HepG2 (cell line): ENCODE results near the gene VBP1. TPM values are rescaled to one million over a fixed set of nuclear protein-coding genes. Genes with fewer than 3 reads are reported as not detected.

Experiments used
- ATAC-seq: fragments of 200-7000 bp; cut with Tn5 transposase; 3 replicates; pipeline ENCODE4 v1.9.1; 2020; ENCODE audit warnings: mild to moderate bottlenecking, moderate library complexity
- BruUV-seq: library from RNA; stranded (reverse); fragments of 400-500 nt; replicated peaks from 2 replicates; lab custom pipeline; 2021; lab: Mats Ljungman, UMichigan
- CTCF ChIA-PET: fragments of 300-600 bp; formaldehyde crosslinking; extraction: SDS; loops from one replicate; lab custom pipeline; 2021; ENCODE audit warnings: low total read pairs, inconsistent platforms, low intra/inter-chr PET ratio; lab: Yijun Ruan, JAX
- POLR2A ChIA-PET: fragments of 350-600 bp; sonication (Branson Sonifier 250); formaldehyde crosslinking; loops from one replicate; lab custom pipeline; 2020; ENCODE audit warnings: antibody characterized with exemption, inconsistent platforms; lab: Yijun Ruan, JAX
- DNase-seq: peaks from one replicate; pipeline ENCODE4 v3.0.0-alpha.2; 2015; ENCODE audit warnings: low spot score
- FAIRE-seq: peaks from 3 replicates; lab custom pipeline; 2011; peaks lifted over from hg19 to GRCh38; lab: Jason Lieb, UNC
- H2AFZ ChIP-seq: one replicate; pipeline ENCODE4 v1.6.1; 2011; ENCODE audit warnings: low read length, inconsistent platforms
- H3K27ac ChIP-seq: fragments of 300-600 bp; 3 replicates; pipeline ENCODE4 v1.8.0; 2011; ENCODE audit warnings: mixed run types, mild to moderate bottlenecking, mixed read lengths, low read length, inconsistent platforms; ENCODE audit not compliant: insufficient read depth; ENCODE audit errors: extremely low read length
- H3K27me3 ChIP-seq, 2 experiments: fragments of 200-600 bp in 1 of 2; 2 replicates in 1 of 2; 3 replicates in 1 of 2; pipeline versions ENCODE4 v1.6.0 to v1.8.0; 2011; ENCODE audit warnings: low read length in 2 of 2, mild to moderate bottlenecking in 2 of 2, moderate library complexity in 2 of 2, inconsistent platforms in 1 of 2; ENCODE audit not compliant: insufficient read depth in 2 of 2, control insufficient read depth in 1 of 2
- H3K36me3 ChIP-seq, 2 experiments: fragments of 200-600 bp in 1 of 2; replicated peaks in 1 of 2; 2 replicates in 1 of 2; 3 replicates in 1 of 2; pipeline versions ENCODE4 v1.5.1 to v1.8.0; 2011; ENCODE audit warnings: low read length in 2 of 2, inconsistent platforms in 1 of 2; ENCODE audit not compliant: insufficient read depth in 2 of 2, control insufficient read depth in 1 of 2
- H3K4me1 ChIP-seq: 2 replicates; pipeline ENCODE4 v1.5.1; 2012; ENCODE audit warnings: low read length, inconsistent platforms; ENCODE audit not compliant: insufficient read depth
- H3K4me2 ChIP-seq: 2 replicates; pipeline ENCODE4 v1.6.0; 2011; ENCODE audit warnings: low read depth, low read length, inconsistent platforms
- H3K4me3 ChIP-seq, 3 experiments: fragments of 200-600 bp in 1 of 3; sonication (generic), shearing (Covaris generic) in 1 of 3; replicated peaks in 1 of 3; 2 replicates each; pipeline ENCODE4 v1.5.1; 2011 to 2016; ENCODE audit warnings: low read length in 3 of 3, inconsistent platforms in 2 of 3, low read depth in 2 of 3, mild to moderate bottlenecking in 2 of 3, control low read depth in 1 of 3, mixed read lengths in 1 of 3; ENCODE audit not compliant: insufficient read depth in 1 of 3
- H3K79me2 ChIP-seq: one replicate; pipeline ENCODE4 v1.6.1; 2011; ENCODE audit warnings: low read length, inconsistent platforms; ENCODE audit not compliant: insufficient read depth
- H3K9ac ChIP-seq: 2 replicates; pipeline ENCODE4 v1.6.0; 2011; ENCODE audit warnings: mild to moderate bottlenecking, low read depth, low read length, inconsistent platforms; ENCODE audit not compliant: insufficient read depth
- H3K9me3 ChIP-seq: 2 replicates; pipeline ENCODE4 v1.5.1; 2012; ENCODE audit warnings: mild to moderate bottlenecking, low read length
- H4K20me1 ChIP-seq: 2 replicates; pipeline ENCODE4 v1.6.0; 2011; ENCODE audit warnings: inconsistent platforms, mild to moderate bottlenecking, low read length, moderate library complexity; ENCODE audit not compliant: insufficient read depth
- CHD4 ChIP-seq: fragments of 200-600 bp; sonication (generic); IDR thresholded peaks from 2 replicates; pipeline ENCODE4 v1.7.0; 2017; ENCODE audit warnings: mild to moderate bottlenecking, low read length, borderline replicate concordance
- E2F1 ChIP-seq: sonication (generic); formaldehyde crosslinking; IDR thresholded peaks from 2 replicates; pipeline ENCODE4 v1.5.0; 2020; ENCODE audit warnings: missing genetic modification reagents
- GMEB1 ChIP-seq: sonication (generic); formaldehyde crosslinking; IDR thresholded peaks from 2 replicates; pipeline ENCODE4 v1.5.1; 2020; ENCODE audit warnings: missing genetic modification reagents, mild to moderate bottlenecking, borderline replicate concordance
- NCOR1 ChIP-seq: fragments of 200-600 bp; sonication (generic); IDR thresholded peaks from 2 replicates; pipeline ENCODE4 v1.7.0; 2017; ENCODE audit warnings: antibody characterized with exemption, low read length, borderline replicate concordance
- PCBP2 ChIP-seq: fragments of 200-400 bp; formaldehyde crosslinking; optimal IDR thresholded peaks from 2 replicates; pipeline ENCODE3; 2018; ENCODE audit warnings: low read length, low read depth; ENCODE audit not compliant: poor library complexity, severe bottlenecking
- PLSCR1 ChIP-seq: sonication (generic); formaldehyde crosslinking; IDR thresholded peaks from 2 replicates; pipeline ENCODE4 v1.5.0; 2020; ENCODE audit warnings: missing genetic modification reagents, mild to moderate bottlenecking, borderline replicate concordance
- SKI ChIP-seq: fragments of 450-650 bp; IDR thresholded peaks from one replicate; pipeline ENCODE4 v1.6.1; 2018; ENCODE audit warnings: mild to moderate bottlenecking; ENCODE audit not compliant: partially characterized antibody
- SNAPC2 ChIP-seq: sonication (generic); formaldehyde crosslinking; IDR thresholded peaks from 2 replicates; pipeline ENCODE4 v1.8.1; 2022; ENCODE audit warnings: mild to moderate bottlenecking, missing genetic modification reagents
- TMF1 ChIP-seq: sonication (generic); formaldehyde crosslinking; IDR thresholded peaks from 2 replicates; pipeline ENCODE4 v1.8.1; 2022; ENCODE audit warnings: low read depth, missing genetic modification reagents
- ZNF136 ChIP-seq: sonication (generic); formaldehyde crosslinking; IDR thresholded peaks from 2 replicates; pipeline ENCODE4 v1.8.1; 2022; ENCODE audit warnings: low read depth, mild to moderate bottlenecking, moderate library complexity, missing genetic modification reagents
- ZNF224 ChIP-seq: sonication (generic); formaldehyde crosslinking; IDR thresholded peaks from 2 replicates; pipeline ENCODE4 v1.5.0; 2020; ENCODE audit warnings: mild to moderate bottlenecking, missing genetic modification reagents
- ZNF343 ChIP-seq: sonication (generic); formaldehyde crosslinking; IDR thresholded peaks from 2 replicates; pipeline ENCODE4 v1.4.0; 2020; ENCODE audit warnings: mild to moderate bottlenecking, missing genetic modification reagents
- ZNF44 ChIP-seq: sonication (generic); formaldehyde crosslinking; IDR thresholded peaks from 2 replicates; pipeline ENCODE4 v1.5.1; 2020; ENCODE audit warnings: mild to moderate bottlenecking, missing genetic modification reagents
- ZNF770 ChIP-seq: sonication (generic); formaldehyde crosslinking; IDR thresholded peaks from 2 replicates; pipeline ENCODE4 v1.5.0; 2020; ENCODE audit warnings: mild to moderate bottlenecking, missing genetic modification reagents
- ZNF780A ChIP-seq: sonication (generic); formaldehyde crosslinking; IDR thresholded peaks from 2 replicates; pipeline ENCODE4 v1.8.0; 2022; ENCODE audit warnings: mild to moderate bottlenecking, missing genetic modification reagents, moderate library complexity
- WGBS: methylation state at CpG from one replicate; pipeline ENCODE4 v1.1.6; 2017; ENCODE audit warnings: low lambda C conversion rate; 5-methylcytosine and 5-hydroxymethylcytosine counted together
- in situ Hi-C: cut with HindIII; loops from 2 replicates; pipeline ENCODE4 v1.10.0; 2017; ENCODE audit warnings: low pct_unique_long_range_greater_than_20kb; ENCODE audit not compliant: extremely low pct_ligation_motif_present
- intact Hi-C: fragments of 100-400 bp; cut with micrococcal nuclease; formaldehyde crosslinking; loops from one replicate; pipeline ENCODE4 v1.10.0; 2022; ENCODE audit not compliant: unreplicated experiment
- polyA plus RNA-seq, 8 experiments: library from polyadenylated mRNA; depleted of rRNA in 3 of 8; stranded (reverse) in 7 of 8; unstranded in 1 of 8; fragments of >200 nt; fragmentation: Illumina TruSeq in 4 of 8; extraction: Trizol in 4 of 8; gene quantifications; 2 replicates each; pipeline versions ENCODE4 v1.2.1 to v1.2.3, GENCODE V29; 2011 to 2016; ENCODE audit warnings: low read depth in 4 of 8, missing spikeins in 1 of 8, mixed read lengths in 1 of 8; ENCODE audit not compliant: insufficient read depth in 1 of 8
- total RNA-seq, 5 experiments: library from RNA; depleted of rRNA; stranded (reverse); fragments of >200 nt; fragmentation: Illumina TruSeq; extraction: Trizol; gene quantifications; 2 replicates each; pipeline ENCODE4 v1.2.3, GENCODE V29; 2016; ENCODE audit warnings: low read depth in 1 of 5

VBP1 gene
- total and polyA plus RNA-seq, 2 of the 13 experiments (the other 11 are each of a cell fraction or from before 2014, with no cell fraction given), result 20.4 to 72.6 TPM

- ChIA-PET CTCF (no interaction called here), POLR2A (no interaction called here)
- BruUV-seq, result no TSS peak
- no peak overlapping the region for H3K9ac ChIP-seq
- no peaks in the 10 kb centered on the region for H3K9me3 ChIP-seq
- ATAC-seq, result no peak
- in situ Hi-C loops (no loop called here), intact Hi-C loops (no loop called here)
- H2AFZ ChIP-seq, result no peak overlapping the region
- no peak overlapping the region for H3K4me2 ChIP-seq
- no peak overlapping the region for H3K4me3 ChIP-seq
- 59% methylated on average over 4 of the region's 4 CpGs for WGBS
- no peaks in the 10 kb centered on the region for H4K20me1 ChIP-seq
- peaks cover 22% of the 10 kb centered on the region for H3K4me1 ChIP-seq
- H3K79me2 ChIP-seq, result peaks cover 20% of the 10 kb centered on the region
- TF ChIP-seq CHD4 (no peak), SKI (no peak), ZNF780A (CRISPR knock-in tag) (no peak), ZNF136 (CRISPR knock-in tag) (no peak), GMEB1 (CRISPR knock-in tag) (no peak), PCBP2 (no peak), SNAPC2 (CRISPR knock-in tag) (no peak), E2F1 (CRISPR knock-in tag) (no peak), NCOR1 (no peak), PLSCR1 (no peak), ZNF343 (CRISPR knock-in tag) (no peak), ZNF770 (CRISPR knock-in tag) (no peak), ZNF224 (CRISPR knock-in tag) (no peak), TMF1 (CRISPR knock-in tag) (no peak), ZNF44 (no peak)
- no peaks in the 10 kb centered on the region for H3K36me3 ChIP-seq
- DNase-seq, result no peak
- no peak overlapping the region for H3K27ac ChIP-seq
- H3K27me3 ChIP-seq, result no peaks in the 10 kb centered on the region
- no peak for FAIRE-seq
Observed at GRCh38 chrX:155213731-155214130, 2.5 kb upstream of the VBP1 start.
